Naive B cell (primary cell): ENCODE measurements around the gene NIM1K. TPM values are rescaled to one million over a fixed set of nuclear protein-coding genes. Genes with fewer than 3 reads are reported as not detected.
A peak's percentile ranks its signal among the peaks of the same experiment; 100 is the strongest.
"Not testable (repeated sequence)": the region's sequence is repeated elsewhere in the genome, so short reads cannot be mapped to it uniquely, and the experiment has no call there.

Experiments
- ATAC-seq, 2 donors: fragments of 150-1000 bp; cut with Tn5 transposase; 2 replicates each; pipeline ENCODE4 v1.10.0; 2021; ENCODE audit warnings: low read depth in 2 of 2, mild to moderate bottlenecking in 2 of 2, moderate library complexity in 2 of 2
- DNase-seq: peaks from one replicate; pipeline ENCODE4 v3.0.0; 2022
- H3K27ac Mint-ChIP-seq, 6 donors: one replicate each; pipeline ENCODE4 v1.8.0; 2020 to 2022; ENCODE audit warnings: mild to moderate bottlenecking in 6 of 6, mixed read lengths in 6 of 6, moderate library complexity in 5 of 6, inconsistent platforms in 2 of 6
- H3K27me3 Mint-ChIP-seq, 3 donors: one replicate each; pipeline ENCODE4 v1.8.0; 2021 to 2022; ENCODE audit warnings: mixed read lengths in 3 of 3, mild to moderate bottlenecking in 1 of 3
- H3K36me3 Mint-ChIP-seq, 2 donors: one replicate each; pipeline ENCODE4 v1.8.0; 2020 to 2022; ENCODE audit warnings: mixed read lengths in 2 of 2, inconsistent platforms in 1 of 2, mild to moderate bottlenecking in 1 of 2
- H3K4me1 Mint-ChIP-seq, 3 donors: one replicate each; pipeline ENCODE4 v1.8.0; 2020 to 2022; ENCODE audit warnings: mixed read lengths in 3 of 3, inconsistent platforms in 1 of 3, mild to moderate bottlenecking in 1 of 3, moderate library complexity in 1 of 3
- H3K4me3 Mint-ChIP-seq, 8 donors: one replicate each; pipeline ENCODE4 v1.8.0; 2020 to 2022; ENCODE audit warnings: mild to moderate bottlenecking in 8 of 8, mixed read lengths in 8 of 8, moderate library complexity in 8 of 8, inconsistent platforms in 2 of 8
- H3K9me3 Mint-ChIP-seq, 7 donors: one replicate each; pipeline ENCODE4 v1.8.0; 2020 to 2022; ENCODE audit warnings: mixed read lengths in 7 of 7, mild to moderate bottlenecking in 5 of 7, inconsistent platforms in 2 of 7, moderate library complexity in 1 of 7
- polyA plus RNA-seq, 6 donors: library from polyadenylated mRNA; unstranded; fragments of 300-500 nt; fragmentation: Illumina TruSeq; gene quantifications; one replicate each; pipeline ENCODE4 v1.2.3, GENCODE V29; 2021; ENCODE audit warnings: low read depth in 6 of 6

Gene NIM1K
- polyA plus RNA-seq, 6 donors from 2014 or later = 0.09 to 0.90 (median 0.22) TPM; not detected in 2

- H3K27me3 Mint-ChIP-seq = peaks cover 20 to 61% (median 44%) of the 10 kb centered on the region in 3 donors
- DNase-seq = no peak
- no peaks in the 10 kb centered on the region for H3K9me3 Mint-ChIP-seq
- peak overlapping the region in 1 of 8 donors; percentile 48 for H3K4me3 Mint-ChIP-seq
- H3K4me1 Mint-ChIP-seq = no peaks in the 10 kb centered on the region
- no peak overlapping the region for H3K27ac Mint-ChIP-seq
- no peak for ATAC-seq
- peaks cover 0 to 3% of the 10 kb centered on the region in 2 donors for H3K36me3 Mint-ChIP-seq
Measured at GRCh38 chr5:43245724-43246385, 53.8 kb downstream of the NIM1K start.

DNA sequence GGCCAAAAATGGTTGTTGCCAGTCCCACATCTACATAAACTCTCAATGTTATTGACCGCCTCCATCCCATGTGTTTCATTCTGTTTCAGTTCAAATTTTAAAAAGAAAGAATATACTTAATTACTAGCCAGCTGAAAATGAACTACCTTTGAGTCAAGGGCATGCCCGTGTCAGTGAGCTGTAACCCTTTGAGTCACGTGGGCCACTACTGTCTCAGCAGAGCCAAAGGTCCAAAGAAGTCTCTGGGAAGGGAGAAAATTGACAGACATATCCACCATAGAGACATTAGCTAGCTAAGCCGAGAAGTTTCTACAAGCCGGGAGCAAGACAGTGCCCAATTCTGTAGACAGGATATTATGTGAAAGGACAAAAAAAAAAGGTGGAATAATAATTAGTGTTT lies 59.7 kb downstream of the NIM1K start:
- no peak for ATAC-seq

DNA sequence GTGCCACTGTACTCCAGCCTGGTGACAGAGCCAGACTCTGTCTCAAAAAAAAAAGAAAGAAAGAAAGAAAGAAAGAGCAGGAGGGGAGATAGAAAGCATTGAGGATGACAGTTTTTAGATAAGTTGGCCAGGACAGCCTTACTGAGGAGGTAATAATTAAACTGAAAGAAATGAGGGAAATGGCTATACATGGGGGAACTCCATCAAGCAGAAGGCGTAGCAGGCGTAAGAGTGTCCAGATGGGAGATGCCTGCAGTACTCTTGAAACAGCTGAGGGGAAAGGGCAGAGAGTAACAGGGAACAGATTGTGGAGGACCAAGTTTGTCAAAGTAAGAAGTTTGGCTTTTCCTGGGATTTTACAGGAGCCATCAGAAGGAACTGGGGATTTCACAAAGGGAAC lies 63.7 kb downstream of the NIM1K start:
- H3K4me1 Mint-ChIP-seq = peaks cover 0 to 5% (median 0%) of the 10 kb centered on the region in 3 donors
- no peaks in the 10 kb centered on the region for H3K36me3 Mint-ChIP-seq
- H3K27me3 Mint-ChIP-seq = peaks cover 0 to 22% (median 11%) of the 10 kb centered on the region in 3 donors
- H3K9me3 Mint-ChIP-seq = peaks cover 0 to 3% (median 0%) of the 10 kb centered on the region in 7 donors
- no peak for ATAC-seq
- H3K4me3 Mint-ChIP-seq = no peak overlapping the region
- DNase-seq = no peak
- H3K27ac Mint-ChIP-seq = no peak overlapping the region

More for the DNA sequence above, 59.7 kb downstream of the NIM1K start:
- Mint-ChIP-seq H3K9me3 (no peaks in the 10 kb centered on the region), H3K27ac (no peak overlapping the region), H3K4me3 (no peak overlapping the region), H3K36me3 (peaks cover 0 to 3% of the 10 kb centered on the region in 2 donors), H3K4me1 (peaks cover 0 to 3% (median 0%) of the 10 kb centered on the region in 3 donors), H3K27me3 (peaks cover 13 to 39% (median 21%) of the 10 kb centered on the region in 3 donors)
- DNase-seq = no peak

DNA sequence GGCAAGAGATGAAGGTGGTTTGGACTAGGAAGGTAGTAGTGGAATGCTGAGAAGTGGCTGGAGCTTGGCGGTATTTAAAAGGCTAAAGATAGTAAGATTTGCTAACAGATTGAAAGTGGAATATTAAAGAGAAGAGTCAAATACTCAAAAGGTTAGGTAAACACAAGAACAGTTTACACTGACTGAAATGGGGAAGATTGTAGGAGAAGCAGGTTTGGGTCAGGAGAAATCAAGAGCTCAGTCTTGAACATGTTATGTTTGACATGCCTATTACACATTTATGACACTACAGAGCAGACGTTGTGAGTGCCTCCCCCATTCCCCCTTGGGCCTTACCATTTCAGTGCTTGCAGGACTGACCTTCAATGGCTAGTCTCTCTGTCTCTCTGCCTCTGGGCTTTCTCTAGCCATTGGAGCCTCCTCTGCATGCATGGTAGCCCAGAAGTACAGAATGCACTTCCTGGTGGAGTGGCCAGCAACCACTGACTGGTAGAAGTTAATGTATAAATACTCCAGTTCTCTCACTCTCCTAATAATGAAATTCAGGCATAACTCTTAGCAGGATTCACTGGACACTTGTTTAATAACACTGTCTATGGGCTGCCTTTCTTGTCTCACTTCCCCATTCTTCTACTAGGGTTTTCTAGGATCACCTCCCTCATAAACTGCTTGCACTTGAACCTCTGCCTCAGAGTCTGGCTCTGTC lies 64.4 kb downstream of the NIM1K start:
- ATAC-seq = no peak
- Mint-ChIP-seq H3K36me3 (no peaks in the 10 kb centered on the region), H3K4me1 (peaks cover 0 to 5% (median 0%) of the 10 kb centered on the region in 3 donors)

DNA sequence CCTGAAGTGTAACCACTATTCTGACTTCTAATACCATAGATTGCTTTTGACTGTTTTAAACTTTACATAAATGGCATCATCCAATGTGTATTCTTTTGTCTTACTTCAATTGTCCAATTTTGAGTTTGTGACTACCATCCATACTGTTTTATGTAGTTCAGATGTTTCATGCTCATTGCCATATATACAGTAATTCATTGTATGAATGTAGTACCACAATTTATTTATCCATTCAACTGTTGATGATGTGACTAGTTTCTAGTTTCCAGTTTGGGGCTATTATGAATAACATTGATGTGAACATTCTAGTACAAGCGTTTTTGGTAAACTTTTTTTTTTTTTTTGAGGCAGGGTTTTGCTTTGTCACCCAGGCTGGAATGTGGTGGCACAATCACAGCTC lies 66.1 kb downstream of the NIM1K start:
- ATAC-seq (no peak), DNase-seq (no peak)
- Mint-ChIP-seq H3K36me3 (no peaks in the 10 kb centered on the region), H3K4me1 (peaks cover 0 to 3% (median 0%) of the 10 kb centered on the region in 3 donors), H3K27ac (no peak overlapping the region), H3K27me3 (peaks cover 0 to 28% (median 23%) of the 10 kb centered on the region in 3 donors), H3K9me3 (peaks cover 0 to 13% (median 7%) of the 10 kb centered on the region in 7 donors), H3K4me3 (no peak overlapping the region)

More for the DNA sequence above, 64.4 kb downstream of the NIM1K start:
- H3K27ac Mint-ChIP-seq = no peak overlapping the region
- no peak overlapping the region for H3K4me3 Mint-ChIP-seq
- H3K9me3 Mint-ChIP-seq = peaks cover 0 to 7% (median 0%) of the 10 kb centered on the region in 7 donors
- peaks cover 0 to 22% (median 11%) of the 10 kb centered on the region in 3 donors for H3K27me3 Mint-ChIP-seq
- no peak for DNase-seq

GRCh38 chr5:43262269-43262668 lies 70.2 kb downstream of the NIM1K start:
- not testable (repeated sequence) for H3K27ac Mint-ChIP-seq, H3K4me3 Mint-ChIP-seq, ATAC-seq, DNase-seq, H3K4me1 Mint-ChIP-seq
- H3K27me3 Mint-ChIP-seq = peaks cover 17 to 45% (median 44%) of the 10 kb centered on the region in 3 donors
- H3K9me3 Mint-ChIP-seq = peaks cover 4 to 21% (median 14%) of the 10 kb centered on the region in 7 donors
- peaks cover 7 to 10% of the 10 kb centered on the region in 2 donors for H3K36me3 Mint-ChIP-seq

DNA sequence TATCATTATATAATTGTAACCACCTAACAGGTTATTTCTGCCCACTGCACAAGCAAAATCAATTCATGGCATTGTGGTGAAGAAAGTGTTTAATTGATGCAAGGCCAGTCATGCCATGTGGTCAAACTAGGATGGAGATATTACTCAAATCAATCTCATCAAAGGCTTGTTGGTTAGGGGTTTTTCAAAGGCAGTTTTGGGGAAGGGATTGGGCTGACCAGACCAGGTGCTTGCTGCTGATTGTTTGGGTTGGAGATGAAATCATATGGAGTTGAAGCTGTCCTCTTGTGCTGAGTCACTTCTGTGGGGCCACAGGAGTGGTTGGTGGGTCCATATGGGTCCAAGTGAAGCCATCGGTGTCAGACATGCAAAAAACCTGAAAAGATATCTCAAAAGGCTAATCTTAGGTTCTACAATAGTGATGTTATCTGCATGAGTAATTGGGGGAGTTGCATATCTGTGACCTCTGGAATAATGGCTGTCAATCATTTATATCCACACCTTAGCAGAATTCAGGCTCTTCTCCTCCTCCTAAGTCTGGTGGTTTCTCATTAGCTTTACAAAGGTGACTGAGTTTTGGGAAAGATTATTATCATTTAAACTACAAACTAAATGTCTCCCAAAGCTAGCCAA lies 76.3 kb downstream of the NIM1K start:
- DNase-seq (no peak), ATAC-seq (no peak)
- Mint-ChIP-seq H3K9me3 (peaks cover 2 to 21% (median 11%) of the 10 kb centered on the region in 7 donors), H3K27ac (no peak overlapping the region), H3K36me3 (peaks cover 7 to 12% of the 10 kb centered on the region in 2 donors), H3K4me3 (no peak overlapping the region), H3K27me3 (peaks cover 45 to 64% (median 60%) of the 10 kb centered on the region in 3 donors), H3K4me1 (no peaks in the 10 kb centered on the region)

GRCh38 chr5:43270645-43271044 lies 78.6 kb downstream of the NIM1K start:
- Mint-ChIP-seq H3K27me3 (peaks cover 44 to 49% (median 47%) of the 10 kb centered on the region in 3 donors), H3K27ac (no peak overlapping the region), H3K36me3 (peaks cover 11 to 12% of the 10 kb centered on the region in 2 donors), H3K4me1 (no peaks in the 10 kb centered on the region), H3K9me3 (peaks cover 2 to 21% (median 10%) of the 10 kb centered on the region in 7 donors), H3K4me3 (no peak overlapping the region)
- DNase-seq (no peak), ATAC-seq (no peak)

GRCh38 chr5:43273552-43273951 lies 81.5 kb downstream of the NIM1K start:
- Mint-ChIP-seq H3K9me3 (peaks cover 0 to 10% (median 5%) of the 10 kb centered on the region in 7 donors), H3K27me3 (peaks cover 39 to 45% (median 41%) of the 10 kb centered on the region in 3 donors), H3K4me1 (no peaks in the 10 kb centered on the region), H3K27ac (no peak overlapping the region), H3K36me3 (peaks cover 0 to 4% of the 10 kb centered on the region in 2 donors), H3K4me3 (no peak overlapping the region)
- ATAC-seq (no peak), DNase-seq (no peak)

DNA sequence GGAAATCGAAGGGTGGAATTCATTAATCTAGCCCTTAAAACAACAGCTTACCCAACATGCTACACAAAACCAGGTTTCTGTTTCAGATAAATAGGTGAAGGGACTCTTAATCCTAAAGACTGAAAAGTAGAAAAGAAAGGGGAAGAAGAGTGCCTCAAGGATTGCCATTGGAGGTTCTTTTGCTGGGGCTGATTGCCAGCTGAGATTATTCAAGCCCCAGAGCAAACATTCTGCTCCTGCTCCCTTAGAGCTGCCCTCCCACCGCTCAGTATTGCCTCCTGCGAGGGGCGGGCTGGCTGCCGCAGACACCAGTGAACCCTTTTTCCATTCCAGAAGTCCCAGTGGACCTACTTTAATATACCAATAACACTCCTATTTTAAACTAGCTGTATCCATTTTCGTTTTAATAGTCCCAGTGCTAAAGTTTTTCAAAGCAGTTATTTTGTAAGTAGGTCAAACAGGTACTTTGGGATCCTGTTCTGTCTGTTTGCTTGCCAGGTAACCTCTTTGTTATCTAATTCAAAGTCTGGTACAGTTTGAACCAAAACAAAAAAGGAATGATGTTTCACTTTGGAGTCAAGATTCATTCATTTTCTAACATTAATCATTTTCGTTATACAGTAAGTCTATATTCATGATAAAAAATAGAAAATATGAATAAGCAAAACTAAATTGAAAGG lies 82.5 kb downstream of the NIM1K start:
- peaks cover 40 to 45% (median 43%) of the 10 kb centered on the region in 3 donors for H3K27me3 Mint-ChIP-seq
- H3K4me1 Mint-ChIP-seq = no peaks in the 10 kb centered on the region
- peaks cover 0 to 4% of the 10 kb centered on the region in 2 donors for H3K36me3 Mint-ChIP-seq
- peak overlapping the region in 1 of 6 donors; percentile 70 for H3K27ac Mint-ChIP-seq
- ATAC-seq (no peak), DNase-seq (no peak)
- peaks cover 0 to 6% (median 5%) of the 10 kb centered on the region in 7 donors for H3K9me3 Mint-ChIP-seq
- H3K4me3 Mint-ChIP-seq = no peak overlapping the region

- Mint-ChIP-seq H3K4me1 (no peaks in the 10 kb centered on the region), H3K4me3 (no peak overlapping the region), H3K27me3 (peaks cover 32 to 40% (median 36%) of the 10 kb centered on the region in 3 donors), H3K27ac (no peak overlapping the region), H3K9me3 (no peaks in the 10 kb centered on the region), H3K36me3 (peaks cover 0 to 4% of the 10 kb centered on the region in 2 donors)
- ATAC-seq (no peak), DNase-seq (no peak)
Measured at GRCh38 chr5:43275391-43275790, 83.4 kb downstream of the NIM1K start.

GRCh38 chr5:43279548-43280274 lies 87.7 kb downstream of the NIM1K start:
- no peak for DNase-seq
- Mint-ChIP-seq H3K4me3 (no peak overlapping the region), H3K9me3 (peaks cover 0 to 1% (median 0%) of the 10 kb centered on the region in 7 donors), H3K4me1 (no peaks in the 10 kb centered on the region), H3K27ac (no peak overlapping the region), H3K36me3 (no peaks in the 10 kb centered on the region), H3K27me3 (peaks cover 6 to 20% (median 16%) of the 10 kb centered on the region in 3 donors)
- no peak for ATAC-seq
